Cortex of kidney (tissue), 1 donor: ENCODE data around the gene DYDC2.
"Not testable (repeated sequence)": the region's sequence is repeated elsewhere in the genome, so short reads cannot be mapped to it uniquely, and the experiment has no call there.

Experiments
- DNase-seq: peaks from one replicate; lab custom pipeline; 2025; lab: John Stamatoyannopoulos, UW

The DYDC2 gene

GRCh38 chr10:80356563-80356988, at the start of gene DYDC2, which contains the start of gene DYDC1:
Gene DYDC2 (plus strand): TSS chr10:80356781. CDS start chr10:80362444, 5,663 bp downstream.
Gene DYDC1 (minus strand): TSS chr10:80356755. CDS start chr10:80352601, 4,154 bp downstream.
- no peak for DNase-seq

- DNase-seq: no peak
Measured at GRCh38 chr10:80313523-80313922, 43.1 kb upstream of the DYDC2 start.

- DNase-seq: no peak
Measured at GRCh38 chr10:80315391-80315790, 41.2 kb upstream of the DYDC2 start.

- no peak for DNase-seq
Measured at GRCh38 chr10:80318742-80319141, 37.8 kb upstream of the DYDC2 start.

- DNase-seq: no peak
Measured at GRCh38 chr10:80319318-80319717, 37.3 kb upstream of the DYDC2 start.

- DNase-seq: no peak
Measured at GRCh38 chr10:80319725-80320290, 36.8 kb upstream of the DYDC2 start.

GRCh38 chr10:80320377-80320776, 36.2 kb upstream of the DYDC2 start:
- DNase-seq: no peak

- DNase-seq: no peak
Measured at GRCh38 chr10:80321183-80321582, 35.4 kb upstream of the DYDC2 start.

GRCh38 chr10:80322158-80322557, 34.4 kb upstream of the DYDC2 start:
- DNase-seq: no peak

GRCh38 chr10:80322711-80323110, 33.9 kb upstream of the DYDC2 start:
- DNase-seq: no peak

GRCh38 chr10:80323311-80323710, 33.3 kb upstream of the DYDC2 start:
- no peak for DNase-seq

- DNase-seq: no peak
Measured at GRCh38 chr10:80324086-80324485, 32.5 kb upstream of the DYDC2 start.

- no peak for DNase-seq
Measured at GRCh38 chr10:80324891-80325364, 31.7 kb upstream of the DYDC2 start.

GRCh38 chr10:80333983-80334382, 22.6 kb upstream of the DYDC2 start:
- DNase-seq: no peak

GRCh38 chr10:80344276-80344675, 12.3 kb upstream of the DYDC2 start:
- no peak for DNase-seq

- DNase-seq: no peak
Measured at GRCh38 chr10:80344912-80345311, 11.7 kb upstream of the DYDC2 start.

GRCh38 chr10:80350251-80350650, 6.3 kb upstream of the DYDC2 start:
- DNase-seq: no peak

- no peak for DNase-seq
Measured at GRCh38 chr10:80351220-80351619, 5.4 kb upstream of the DYDC2 start.

- DNase-seq: no peak
Measured at GRCh38 chr10:80356989-80357850, 639 bp downstream of the DYDC2 start.

GRCh38 chr10:80357851-80358125, 1.2 kb downstream of the DYDC2 start:
- no peak for DNase-seq

- DNase-seq: not testable (repeated sequence)
Measured at GRCh38 chr10:80358925-80359324, 2.3 kb downstream of the DYDC2 start.

- DNase-seq: no peak
Measured at GRCh38 chr10:80359644-80360043, 3.1 kb downstream of the DYDC2 start.

- no peak for DNase-seq
Measured at GRCh38 chr10:80365510-80365909, 8.9 kb downstream of the DYDC2 start.

- DNase-seq: no peak
Measured at GRCh38 chr10:80371467-80371866, 14.9 kb downstream of the DYDC2 start.
